OCI-LY1 (cell line): ENCODE results near the gene TRIM72.

Source experiments
- H2AFZ ChIP-seq: fragments of 200-600 bp; sonication (generic), shearing (Covaris generic); 2 replicates; pipeline ENCODE4 v1.6.0; 2014; ENCODE audit warnings: antibody characterized with exemption, mild to moderate bottlenecking, low read length
- H3F3A ChIP-seq: fragments of 200-600 bp; sonication (generic), shearing (Covaris generic); 2 replicates; pipeline ENCODE4 v1.6.0; 2014; ENCODE audit warnings: mild to moderate bottlenecking, antibody characterized with exemption, low read length, moderate library complexity; ENCODE audit not compliant: insufficient read depth
- H3K27ac ChIP-seq: fragments of 200-600 bp; sonication (generic); 2 replicates; pipeline ENCODE4 v1.5.1; 2014; ENCODE audit warnings: low read length, mixed run types, mild to moderate bottlenecking, low read depth; ENCODE audit not compliant: poor library complexity, severe bottlenecking
- H3K27me3 ChIP-seq: fragments of 200-600 bp; sonication (generic); 2 replicates; pipeline ENCODE4 v1.6.0; 2014; ENCODE audit warnings: antibody characterized with exemption, mild to moderate bottlenecking, low read length, moderate library complexity; ENCODE audit not compliant: insufficient read depth
- H3K36me3 ChIP-seq: fragments of 200-600 bp; sonication (generic); 2 replicates; pipeline ENCODE4 v1.6.1; 2014; ENCODE audit warnings: mild to moderate bottlenecking, antibody characterized with exemption, low read length, moderate library complexity, mixed read lengths; ENCODE audit not compliant: insufficient read depth
- H3K4me1 ChIP-seq: fragments of 200-600 bp; sonication (generic); 2 replicates; pipeline ENCODE4 v1.5.1; 2014; ENCODE audit warnings: mild to moderate bottlenecking, low read length, moderate library complexity; ENCODE audit not compliant: insufficient read depth, severe bottlenecking
- H3K4me2 ChIP-seq: fragments of 200-600 bp; sonication (generic), shearing (Covaris generic); 2 replicates; pipeline ENCODE4 v1.6.1; 2014; ENCODE audit warnings: low read length
- H3K4me3 ChIP-seq: fragments of 200-600 bp; sonication (generic); 2 replicates; pipeline ENCODE4 v1.5.1; 2014; ENCODE audit warnings: low read length, low read depth, mild to moderate bottlenecking, mixed read lengths; ENCODE audit not compliant: poor library complexity, severe bottlenecking
- H3K79me2 ChIP-seq: fragments of 200-600 bp; shearing (Covaris generic); 2 replicates; pipeline ENCODE4 v1.6.1; 2016; ENCODE audit warnings: mixed run types, low read length, mixed read lengths; ENCODE audit not compliant: insufficient read depth
- H3K9ac ChIP-seq: fragments of 200-600 bp; sonication (generic), shearing (Covaris generic); 2 replicates; pipeline ENCODE4 v1.6.1; 2014; ENCODE audit warnings: mild to moderate bottlenecking, low read length, mixed read lengths
- H3K9me2 ChIP-seq: fragments of 200-600 bp; sonication (generic), shearing (Covaris generic); 2 replicates; pipeline ENCODE4 v1.6.1; 2014; ENCODE audit warnings: low read depth, mild to moderate bottlenecking, low read length, mixed read lengths
- H3K9me3 ChIP-seq: fragments of 200-600 bp; shearing (Covaris generic); 2 replicates; pipeline ENCODE4 v1.6.1; 2014; ENCODE audit warnings: low read length, mixed read lengths
- H4K20me1 ChIP-seq: fragments of 200-600 bp; sonication (generic), shearing (Covaris generic); 2 replicates; pipeline ENCODE4 v1.6.0; 2016; ENCODE audit warnings: mild to moderate bottlenecking, low read length; ENCODE audit not compliant: insufficient read depth
- EZH2 ChIP-seq: fragments of 200-600 bp; sonication (generic), shearing (Covaris generic); IDR thresholded peaks from 2 replicates; pipeline ENCODE4 v1.8.0; 2017; ENCODE audit warnings: borderline replicate concordance, mixed run types, mild to moderate bottlenecking, antibody characterized with exemption, low read length, moderate library complexity, mixed read lengths
- TF ChIP-seq, protein P1 (sequence below): fragments of 200-600 bp; sonication (generic), shearing (Covaris generic); IDR thresholded peaks from 2 replicates; pipeline ENCODE4 v1.5.1; 2017; ENCODE audit warnings: mild to moderate bottlenecking, antibody characterized with exemption, low read length, moderate library complexity, mixed read lengths

TRIM72 gene

DNA sequence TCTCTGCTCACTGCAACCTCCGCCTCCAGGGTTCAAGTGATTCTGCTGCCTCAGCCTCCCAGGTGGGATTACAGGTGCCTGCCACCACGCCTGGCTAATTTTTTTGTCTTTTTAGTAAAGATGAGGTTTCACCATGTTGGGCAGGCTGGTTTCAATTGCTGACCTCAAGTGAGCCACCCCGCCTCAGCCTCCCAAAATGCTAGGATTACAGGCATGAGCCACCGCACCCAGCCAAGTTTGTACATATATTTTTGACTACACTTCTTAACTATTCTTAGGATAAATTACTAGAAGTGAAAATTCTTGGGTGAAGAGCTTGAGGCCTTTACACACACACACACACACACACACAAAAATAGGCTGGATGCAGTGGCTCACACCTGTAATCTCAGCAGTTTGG lies 44.4 kb downstream of the TRIM72 start:
- H3K4me2 ChIP-seq: no peak overlapping the region
- no peaks in the 10 kb centered on the region for H3K27me3 ChIP-seq

DNA sequence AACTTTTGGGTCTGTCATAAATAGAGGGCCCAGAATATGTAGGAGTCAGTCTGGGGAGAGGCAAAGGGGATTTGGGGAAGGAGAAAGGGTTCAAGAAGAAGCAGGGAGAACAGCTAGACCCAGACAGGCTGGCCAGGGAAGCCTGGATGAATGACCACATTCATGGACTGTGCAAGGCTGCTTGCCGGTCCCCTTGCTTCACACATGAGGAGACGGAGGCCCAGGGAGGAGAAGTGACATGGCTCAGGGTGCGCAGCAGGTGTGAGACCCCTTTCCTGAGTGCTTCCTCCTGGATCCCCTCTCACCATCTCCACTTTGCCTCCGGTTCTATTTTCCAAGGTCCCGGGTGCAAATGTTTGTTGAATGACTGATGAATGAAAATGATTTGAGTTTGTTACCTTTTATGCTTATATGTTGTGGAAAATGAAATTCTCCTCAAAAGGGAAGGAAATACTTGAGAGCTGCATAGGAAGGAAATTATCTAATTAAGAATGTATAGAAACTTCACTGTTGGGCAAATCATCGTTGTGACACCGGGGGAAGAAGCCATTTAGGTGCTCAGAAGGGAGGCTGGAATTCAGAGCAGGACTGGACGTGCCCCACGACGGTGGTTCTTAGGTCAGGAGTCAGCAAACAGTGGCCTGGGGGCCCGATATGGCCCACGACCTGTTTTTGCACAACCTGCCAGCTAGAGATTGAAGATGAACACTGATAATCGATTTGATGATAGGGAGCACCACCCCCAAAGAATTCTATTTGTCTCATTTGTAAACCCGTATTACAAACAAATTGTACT lies 46.4 kb downstream of the TRIM72 start:
- TF ChIP-seq, protein P1, sequence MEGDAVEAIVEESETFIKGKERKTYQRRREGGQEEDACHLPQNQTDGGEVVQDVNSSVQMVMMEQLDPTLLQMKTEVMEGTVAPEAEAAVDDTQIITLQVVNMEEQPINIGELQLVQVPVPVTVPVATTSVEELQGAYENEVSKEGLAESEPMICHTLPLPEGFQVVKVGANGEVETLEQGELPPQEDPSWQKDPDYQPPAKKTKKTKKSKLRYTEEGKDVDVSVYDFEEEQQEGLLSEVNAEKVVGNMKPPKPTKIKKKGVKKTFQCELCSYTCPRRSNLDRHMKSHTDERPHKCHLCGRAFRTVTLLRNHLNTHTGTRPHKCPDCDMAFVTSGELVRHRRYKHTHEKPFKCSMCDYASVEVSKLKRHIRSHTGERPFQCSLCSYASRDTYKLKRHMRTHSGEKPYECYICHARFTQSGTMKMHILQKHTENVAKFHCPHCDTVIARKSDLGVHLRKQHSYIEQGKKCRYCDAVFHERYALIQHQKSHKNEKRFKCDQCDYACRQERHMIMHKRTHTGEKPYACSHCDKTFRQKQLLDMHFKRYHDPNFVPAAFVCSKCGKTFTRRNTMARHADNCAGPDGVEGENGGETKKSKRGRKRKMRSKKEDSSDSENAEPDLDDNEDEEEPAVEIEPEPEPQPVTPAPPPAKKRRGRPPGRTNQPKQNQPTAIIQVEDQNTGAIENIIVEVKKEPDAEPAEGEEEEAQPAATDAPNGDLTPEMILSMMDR: no peak
- TF ChIP-seq EZH2: no peak
- no peak overlapping the region for H3K27ac ChIP-seq
- peaks cover 4% of the 10 kb centered on the region; the same call in 1 of the 2 replicates for H3K27me3 ChIP-seq
- no peaks in the 10 kb centered on the region for H3K9me3 ChIP-seq
- H3F3A ChIP-seq: no peaks in the 10 kb centered on the region
- no peaks in the 10 kb centered on the region for H3K4me1 ChIP-seq
- H4K20me1 ChIP-seq: no peaks in the 10 kb centered on the region
- H3K4me2 ChIP-seq: no peak overlapping the region
- H2AFZ ChIP-seq: no peak overlapping the region
- no peaks in the 10 kb centered on the region for H3K36me3 ChIP-seq
- no peak overlapping the region for H3K9ac ChIP-seq
- no peak overlapping the region for H3K4me3 ChIP-seq
- no peaks in the 10 kb centered on the region for H3K79me2 ChIP-seq
- H3K9me2 ChIP-seq: no peaks in the 10 kb centered on the region

More for the DNA sequence above, 44.4 kb downstream of the TRIM72 start:
- H3F3A ChIP-seq: no peaks in the 10 kb centered on the region
- no peaks in the 10 kb centered on the region for H3K9me3 ChIP-seq
- H3K9me2 ChIP-seq: no peaks in the 10 kb centered on the region
- H4K20me1 ChIP-seq: no peaks in the 10 kb centered on the region
- H2AFZ ChIP-seq: no peak overlapping the region
- TF ChIP-seq, protein P1: no peak
- no peak overlapping the region for H3K27ac ChIP-seq
- H3K79me2 ChIP-seq: no peaks in the 10 kb centered on the region
- H3K4me1 ChIP-seq: no peaks in the 10 kb centered on the region
- H3K4me3 ChIP-seq: no peak overlapping the region
- no peak overlapping the region for H3K9ac ChIP-seq
- H3K36me3 ChIP-seq: no peaks in the 10 kb centered on the region

DNA sequence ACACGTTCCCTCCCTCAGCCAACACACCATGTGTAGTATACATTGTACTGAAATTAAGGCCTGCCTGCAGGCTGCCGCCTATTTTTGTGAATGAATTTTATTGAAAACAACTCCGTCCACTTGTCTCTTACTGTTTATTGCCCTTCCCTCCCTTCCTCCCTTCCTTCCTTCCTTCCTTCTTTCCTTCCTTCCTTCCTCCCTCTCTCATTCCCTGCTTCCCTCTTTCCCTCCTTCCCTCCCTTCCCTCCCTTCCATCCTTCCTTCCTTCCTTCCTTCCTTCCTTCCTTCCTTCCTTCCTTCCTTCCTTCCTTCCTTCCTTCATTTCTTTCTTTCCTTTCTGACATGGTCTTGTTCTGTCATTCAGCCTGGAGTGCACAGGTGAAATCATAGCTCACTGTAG lies 48.2 kb downstream of the TRIM72 start:
- H3K27ac ChIP-seq: no peak overlapping the region
- H4K20me1 ChIP-seq: no peaks in the 10 kb centered on the region
- TF ChIP-seq, protein P1: no peak
- no peak for TF ChIP-seq EZH2
- H3K4me3 ChIP-seq: no peak overlapping the region
- H2AFZ ChIP-seq: no peak overlapping the region
- no peaks in the 10 kb centered on the region for H3K36me3 ChIP-seq
- H3F3A ChIP-seq: no peaks in the 10 kb centered on the region
- no peaks in the 10 kb centered on the region for H3K9me3 ChIP-seq
- H3K9me2 ChIP-seq: no peaks in the 10 kb centered on the region
- H3K4me2 ChIP-seq: no peak overlapping the region
- H3K9ac ChIP-seq: no peak overlapping the region
- H3K27me3 ChIP-seq: peaks cover 11% of the 10 kb centered on the region; the same call in 1 of the 2 replicates
- H3K4me1 ChIP-seq: no peaks in the 10 kb centered on the region
- no peaks in the 10 kb centered on the region for H3K79me2 ChIP-seq
